ENCODE measurements around the gene NPAS4. TPM values are rescaled to one million over a fixed set of nuclear protein-coding genes. Genes with fewer than 3 reads are reported as not detected.
"Not testable (repeated sequence)": the region's sequence is repeated elsewhere in the genome, so short reads cannot be mapped to it uniquely, and the experiment has no call there.

The NPAS4 gene
- total and polyA plus RNA-seq, 2 of the 13 experiments (the other 11 are each of a cell fraction or from before 2014, with no cell fraction given): not detected

DNA sequence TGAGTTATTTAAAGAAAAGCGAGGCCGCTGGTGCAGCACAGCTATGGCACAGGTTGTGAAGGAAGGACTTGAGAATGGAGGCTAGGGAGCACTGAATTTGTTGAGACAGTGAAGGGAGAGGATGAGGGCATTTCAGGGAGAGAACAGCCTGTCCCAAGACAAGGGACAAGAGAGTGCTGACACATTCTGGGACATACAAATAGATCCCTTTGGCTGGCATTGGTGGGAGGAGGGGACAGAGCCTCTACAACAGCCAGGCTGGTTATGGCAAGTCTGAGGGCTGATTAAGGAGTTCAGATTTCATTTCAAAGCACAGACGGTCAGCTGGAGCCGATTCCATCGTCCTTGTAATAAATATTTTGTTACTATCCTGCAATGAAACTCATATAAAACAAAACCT is 47.6 kb upstream of the NPAS4 start:
- intact Hi-C loops (cut with micrococcal nuclease; ENCODE audit: unreplicated experiment) (no loop called here), in situ Hi-C loops (cut with HindIII; ENCODE audit: extremely low pct_ligation_motif_present, low pct_unique_long_range_greater_than_20kb) (no loop called here)
- no peak for FAIRE-seq
- Histone ChIP-seq H3K4me3 (replicated peaks in 1 of 3; ENCODE audit: insufficient read depth in 1 of 3, low read depth in 2 of 3, low read length in 3 of 3) (no peak overlapping the region), H2AFZ (ENCODE audit: low read length) (no peak overlapping the region), H3K79me2 (ENCODE audit: insufficient read depth, low read length) (no peaks in the 10 kb centered on the region), H3K4me1 (ENCODE audit: insufficient read depth, low read length) (peaks cover 29% of the 10 kb centered on the region), H3K36me3 (replicated peaks in 1 of 2; ENCODE audit: control insufficient read depth in 1 of 2, insufficient read depth in 2 of 2, low read length in 2 of 2) (no peaks in the 10 kb centered on the region), H3K4me2 (ENCODE audit: low read depth, low read length) (no peak overlapping the region; the same call in 1 of the 2 replicates), H3K9me3 (ENCODE audit: low read length) (no peaks in the 10 kb centered on the region), H3K27me3 (ENCODE audit: control insufficient read depth in 1 of 2, insufficient read depth in 2 of 2, low read length in 2 of 2) (peaks cover 0 to 7% of the 10 kb centered on the region in 2 experiments; a peak in 1 of 5 replicates), H4K20me1 (ENCODE audit: insufficient read depth, low read length) (no peaks in the 10 kb centered on the region), H3K9ac (ENCODE audit: insufficient read depth, low read depth, low read length) (no peak overlapping the region), H3K27ac (ENCODE audit: extremely low read length, insufficient read depth, low read length) (no peak overlapping the region)
- no peak for DNase-seq (ENCODE audit: low spot score)
- BruUV-seq (replicated peaks): no TSS peak
- POLR2A ChIA-PET: interaction anchor here (2.1 kb wide), 1 partner anchor 60 kb away, joined by 6 read pairs; no protein-coding TSS in a partner anchor
- 73% methylated on average over 5 of the region's 5 CpGs for WGBS (ENCODE audit: low lambda C conversion rate)
- no peak for ATAC-seq
- CTCF ChIA-PET (ENCODE audit: low intra/inter-chr PET ratio, low total read pairs): no interaction called here
- TF ChIP-seq ZNF788 (CRISPR knock-in tag; IDR thresholded peaks at IDR 0.05; ENCODE audit: borderline replicate concordance) (no peak), TAF15 (IDR thresholded peaks at IDR 0.05; ENCODE audit: low read depth, low read length, poor library complexity, severe bottlenecking) (no peak), IRX3 (CRISPR knock-in tag; IDR thresholded peaks at IDR 0.05; ENCODE audit: borderline replicate concordance, low read depth) (no peak), ZNF772 (CRISPR knock-in tag; IDR thresholded peaks at IDR 0.05) (no peak), SRY (CRISPR knock-in tag; IDR thresholded peaks at IDR 0.05) (no peak)
- TF ChIP-seq, protein P1, sequence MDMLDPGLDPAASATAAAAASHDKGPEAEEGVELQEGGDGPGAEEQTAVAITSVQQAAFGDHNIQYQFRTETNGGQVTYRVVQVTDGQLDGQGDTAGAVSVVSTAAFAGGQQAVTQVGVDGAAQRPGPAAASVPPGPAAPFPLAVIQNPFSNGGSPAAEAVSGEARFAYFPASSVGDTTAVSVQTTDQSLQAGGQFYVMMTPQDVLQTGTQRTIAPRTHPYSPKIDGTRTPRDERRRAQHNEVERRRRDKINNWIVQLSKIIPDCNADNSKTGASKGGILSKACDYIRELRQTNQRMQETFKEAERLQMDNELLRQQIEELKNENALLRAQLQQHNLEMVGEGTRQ (IDR thresholded peaks at IDR 0.05; ENCODE audit: low read depth, low read length): no peak
- TF ChIP-seq, protein P1 (CRISPR knock-in tag; IDR thresholded peaks at IDR 0.05; ENCODE audit: borderline replicate concordance): no peak

DNA sequence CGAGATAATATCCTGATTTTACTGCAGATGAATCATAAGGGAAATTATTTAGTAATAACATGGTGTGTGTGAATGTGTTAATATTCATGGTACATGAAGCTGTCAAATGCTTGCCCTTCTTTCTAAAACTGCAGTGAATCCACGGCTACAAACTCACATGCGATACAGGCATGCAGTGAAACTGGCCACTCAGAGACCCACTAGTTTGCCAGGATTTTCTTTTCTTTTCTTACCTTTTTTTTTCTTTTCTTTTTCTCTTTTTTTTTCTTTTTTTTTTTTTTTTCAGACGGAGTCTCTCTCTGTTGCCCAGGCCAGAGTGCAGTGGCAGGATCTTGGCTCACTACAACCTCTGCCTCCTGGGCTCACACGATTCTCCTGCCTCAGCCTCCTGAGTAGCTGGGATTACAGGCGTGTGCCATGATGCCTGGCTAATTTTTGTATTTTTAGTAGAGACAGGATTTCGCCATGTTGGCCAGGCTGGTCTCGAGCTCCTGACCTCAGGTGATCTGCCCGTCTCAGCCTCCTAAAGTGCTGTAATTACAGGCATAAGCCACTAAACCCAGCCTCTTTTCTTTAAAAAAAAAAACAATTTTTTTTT is 47.0 kb upstream of the NPAS4 start:
- H4K20me1 ChIP-seq (ENCODE audit: insufficient read depth, low read length); H3K27me3 ChIP-seq (ENCODE audit: control insufficient read depth in 1 of 2, insufficient read depth in 2 of 2, low read length in 2 of 2); H3K4me3 ChIP-seq (replicated peaks in 1 of 3; ENCODE audit: insufficient read depth in 1 of 3, low read depth in 2 of 3, low read length in 3 of 3); DNase-seq (ENCODE audit: low spot score); FAIRE-seq; intact Hi-C loops (cut with micrococcal nuclease; ENCODE audit: unreplicated experiment); in situ Hi-C loops (cut with HindIII; ENCODE audit: extremely low pct_ligation_motif_present, low pct_unique_long_range_greater_than_20kb); H2AFZ ChIP-seq (ENCODE audit: low read length); H3K9me3 ChIP-seq (ENCODE audit: low read length); ATAC-seq; CTCF ChIA-PET (ENCODE audit: low intra/inter-chr PET ratio, low total read pairs); H3K79me2 ChIP-seq (ENCODE audit: insufficient read depth, low read length); H3K9ac ChIP-seq (ENCODE audit: insufficient read depth, low read depth, low read length); H3K27ac ChIP-seq (ENCODE audit: extremely low read length, insufficient read depth, low read length); H3K36me3 ChIP-seq (replicated peaks in 1 of 2; ENCODE audit: control insufficient read depth in 1 of 2, insufficient read depth in 2 of 2, low read length in 2 of 2); H3K4me2 ChIP-seq (ENCODE audit: low read depth, low read length); BruUV-seq (replicated peaks): not testable (repeated sequence)
- POLR2A ChIA-PET: interaction anchor here (2.1 kb wide), 1 partner anchor 61 kb away, joined by 6 read pairs; no protein-coding TSS in a partner anchor
- peaks cover 29% of the 10 kb centered on the region for H3K4me1 ChIP-seq (ENCODE audit: insufficient read depth, low read length)
- WGBS (ENCODE audit: low lambda C conversion rate): 44% methylated on average over 9 of the region's 9 CpGs

DNA sequence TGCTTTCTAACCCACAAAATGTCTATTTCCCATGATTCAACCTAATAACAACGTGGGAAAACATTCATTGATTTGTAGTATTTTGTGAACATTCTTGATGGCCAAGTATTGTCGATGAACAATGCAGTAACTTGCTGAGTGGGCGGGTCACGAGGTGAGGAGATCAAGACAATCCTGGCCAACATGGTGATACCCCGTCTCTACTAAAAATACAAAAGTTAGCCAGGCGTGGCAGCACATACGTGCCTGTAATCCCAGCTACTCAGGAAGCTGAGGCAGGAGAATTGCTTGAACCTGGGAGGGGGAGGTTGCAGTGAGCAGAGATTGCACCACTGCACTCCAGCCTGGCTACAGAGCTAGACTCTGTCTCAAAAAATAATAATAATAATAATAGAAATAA is 40.6 kb upstream of the NPAS4 start:
- CTCF ChIA-PET (ENCODE audit: low intra/inter-chr PET ratio, low total read pairs): not testable (repeated sequence)

More for the DNA sequence above, 40.6 kb upstream of the NPAS4 start:
- H3K4me2 ChIP-seq (ENCODE audit: low read depth, low read length); H3K4me1 ChIP-seq (ENCODE audit: insufficient read depth, low read length); FAIRE-seq; BruUV-seq (replicated peaks); DNase-seq (ENCODE audit: low spot score); H3K9me3 ChIP-seq (ENCODE audit: low read length); H3K79me2 ChIP-seq (ENCODE audit: insufficient read depth, low read length); H2AFZ ChIP-seq (ENCODE audit: low read length); H3K36me3 ChIP-seq (replicated peaks in 1 of 2; ENCODE audit: control insufficient read depth in 1 of 2, insufficient read depth in 2 of 2, low read length in 2 of 2); H3K27ac ChIP-seq (ENCODE audit: extremely low read length, insufficient read depth, low read length); H3K4me3 ChIP-seq (replicated peaks in 1 of 3; ENCODE audit: insufficient read depth in 1 of 3, low read depth in 2 of 3, low read length in 3 of 3); H4K20me1 ChIP-seq (ENCODE audit: insufficient read depth, low read length); in situ Hi-C loops (cut with HindIII; ENCODE audit: extremely low pct_ligation_motif_present, low pct_unique_long_range_greater_than_20kb); ATAC-seq; H3K27me3 ChIP-seq (ENCODE audit: control insufficient read depth in 1 of 2, insufficient read depth in 2 of 2, low read length in 2 of 2); H3K9ac ChIP-seq (ENCODE audit: insufficient read depth, low read depth, low read length); POLR2A ChIA-PET: not testable (repeated sequence)
- intact Hi-C loops (cut with micrococcal nuclease; ENCODE audit: unreplicated experiment): loop anchor here (10.0 kb wide), 1 partner anchor 65 kb away; the partner anchor contains the start of gene CD248
- WGBS (ENCODE audit: low lambda C conversion rate): 31% methylated on average over 7 of the region's 7 CpGs

Data from HepG2 (cell line).